GM23338 (cell line): ENCODE measurements around the gene GABRE. TPM values are rescaled to one million over a fixed set of nuclear protein-coding genes. Genes with fewer than 3 reads are reported as not detected.

ENCODE experiments used
- ATAC-seq: fragments of 200-7000 bp; cut with Tn5 transposase; 3 replicates; pipeline ENCODE4 v1.9.1; 2020
- DNase-seq: peaks from one replicate; pipeline ENCODE4 v3.0.0-alpha.2; 2015; ENCODE audit warnings: low spot score
- H2AFZ ChIP-seq: fragments of 200-600 bp; sonication (generic); 2 replicates; pipeline ENCODE4 v1.8.0; 2016; ENCODE audit warnings: antibody characterized with exemption, mild to moderate bottlenecking, moderate library complexity
- H3F3A ChIP-seq: fragments of 200-600 bp; sonication (generic); replicated peaks from 2 replicates; pipeline ENCODE4 v1.8.0; 2017; ENCODE audit warnings: antibody characterized with exemption, mixed run types, low read depth
- H3K27ac ChIP-seq: fragments of 200-600 bp; sonication (generic); 2 replicates; pipeline ENCODE4 v1.6.1; 2016; ENCODE audit warnings: low read depth
- H3K27me3 ChIP-seq: fragments of 200-600 bp; sonication (generic); 2 replicates; pipeline ENCODE4 v1.8.0; 2016; ENCODE audit warnings: mild to moderate bottlenecking, mixed run types, moderate library complexity; ENCODE audit not compliant: insufficient read depth
- H3K36me3 ChIP-seq: fragments of 200-600 bp; sonication (generic); 2 replicates; pipeline ENCODE4 v1.8.0; 2016; ENCODE audit warnings: mild to moderate bottlenecking; ENCODE audit not compliant: insufficient read depth
- H3K4me1 ChIP-seq: fragments of 200-600 bp; sonication (generic); 2 replicates; pipeline ENCODE4 v1.8.0; 2016; ENCODE audit warnings: mild to moderate bottlenecking, moderate library complexity; ENCODE audit not compliant: insufficient read depth
- H3K4me2 ChIP-seq: fragments of 200-600 bp; sonication (generic); 2 replicates; pipeline ENCODE4 v1.7.1; 2017; ENCODE audit warnings: mixed run types
- H3K4me3 ChIP-seq: fragments of 200-600 bp; sonication (generic); 2 replicates; pipeline ENCODE4 v1.6.1; 2016; ENCODE audit warnings: mixed run types
- H3K79me2 ChIP-seq: fragments of 200-600 bp; sonication (generic); replicated peaks from 2 replicates; pipeline ENCODE4 v1.8.0; 2017; ENCODE audit warnings: mild to moderate bottlenecking; ENCODE audit not compliant: insufficient read depth
- H3K9me2 ChIP-seq: fragments of 200-600 bp; sonication (generic); 2 replicates; pipeline ENCODE4 v1.8.0; 2017; ENCODE audit not compliant: insufficient read depth
- H4K20me1 ChIP-seq: fragments of 200-600 bp; sonication (generic); replicated peaks from 2 replicates; pipeline ENCODE4 v1.8.0; 2017; ENCODE audit warnings: mild to moderate bottlenecking; ENCODE audit not compliant: insufficient read depth
- H3K27ac Mint-ChIP-seq: 2 replicates; pipeline ENCODE4 v1.8.0; 2020; ENCODE audit warnings: inconsistent platforms, mild to moderate bottlenecking, moderate library complexity, mixed read lengths
- H3K27me3 Mint-ChIP-seq: 3 replicates; pipeline ENCODE4 v1.8.0; 2022; ENCODE audit warnings: low read depth, mild to moderate bottlenecking, moderate library complexity, mixed read lengths, inconsistent platforms; ENCODE audit not compliant: insufficient read depth, poor library complexity
- H3K36me3 Mint-ChIP-seq: 3 replicates; pipeline ENCODE4 v1.8.0; 2021; ENCODE audit warnings: low read depth, mild to moderate bottlenecking, inconsistent platforms, moderate library complexity, mixed read lengths
- H3K4me1 Mint-ChIP-seq: 3 replicates; pipeline ENCODE4 v1.8.0; 2020; ENCODE audit warnings: mild to moderate bottlenecking, inconsistent platforms, mixed read lengths
- H3K4me3 Mint-ChIP-seq: 3 replicates; pipeline ENCODE4 v1.8.0; 2021; ENCODE audit warnings: moderate library complexity, mild to moderate bottlenecking, inconsistent platforms, mixed read lengths
- H3K9me3 Mint-ChIP-seq: 3 replicates; pipeline ENCODE4 v1.8.0; 2020; ENCODE audit warnings: moderate library complexity, mild to moderate bottlenecking, inconsistent platforms, mixed read lengths
- CREB1 ChIP-seq: fragments of 250-450 bp; sonication (Bioruptor Pico); IDR thresholded peaks from 2 replicates; pipeline ENCODE4 v1.5.0; 2020; ENCODE audit warnings: low read depth, mild to moderate bottlenecking, moderate library complexity
- CTCF ChIP-seq, 2 experiments: fragments of 200-600 bp in 1 of 2; sonication (generic) in 1 of 2; conservative IDR thresholded peaks; 2 replicates each; pipeline versions ENCODE4 v1.5.1 to v1.6.1; 2016 to 2017; ENCODE audit warnings: antibody characterized with exemption in 2 of 2, low read depth in 2 of 2, mild to moderate bottlenecking in 2 of 2, moderate library complexity in 1 of 2
- EZH2 ChIP-seq: fragments of 200-600 bp; sonication (generic); IDR thresholded peaks from one replicate; pipeline ENCODE4 v1.8.0; 2017; ENCODE audit warnings: antibody characterized with exemption, mild to moderate bottlenecking, low read depth; ENCODE audit not compliant: unreplicated experiment
- EZH2phosphoT487 ChIP-seq: fragments of 200-600 bp; sonication (generic); IDR thresholded peaks from one replicate; pipeline ENCODE4 v1.8.1; 2018; ENCODE audit warnings: antibody characterized with exemption; ENCODE audit not compliant: unreplicated experiment
- JUNB ChIP-seq: IDR thresholded peaks from one replicate; pipeline ENCODE4 v1.6.1; 2016; ENCODE audit warnings: antibody characterized with exemption; ENCODE audit not compliant: unreplicated experiment
- NANOG ChIP-seq: IDR thresholded peaks from 2 replicates; pipeline ENCODE4 v1.6.1; 2016; ENCODE audit warnings: antibody characterized with exemption, borderline replicate concordance
- POLR2AphosphoS5 ChIP-seq: IDR thresholded peaks from 2 replicates; pipeline ENCODE4 v1.6.1; 2016; ENCODE audit warnings: antibody characterized with exemption, low read depth
- REST ChIP-seq: IDR thresholded peaks from one replicate; pipeline ENCODE4 v1.6.1; 2018; ENCODE audit warnings: antibody characterized with exemption; ENCODE audit not compliant: unreplicated experiment
- STAT1 ChIP-seq: IDR thresholded peaks from one replicate; pipeline ENCODE4 v1.6.1; 2016; ENCODE audit warnings: antibody characterized with exemption; ENCODE audit not compliant: unreplicated experiment
- ZNF114 ChIP-seq: fragments of 250-450 bp; sonication (Bioruptor Pico); IDR thresholded peaks from 2 replicates; pipeline ENCODE4 v1.5.0; 2020; ENCODE audit warnings: mild to moderate bottlenecking, moderate library complexity
- ZNF331 ChIP-seq: fragments of 250-450 bp; sonication (Bioruptor Pico); IDR thresholded peaks from 2 replicates; pipeline ENCODE4 v1.5.0; 2020; ENCODE audit warnings: low read depth, mild to moderate bottlenecking, moderate library complexity
- ZNF462 ChIP-seq: fragments of 250-450 bp; sonication (Bioruptor Pico); IDR thresholded peaks from 2 replicates; pipeline ENCODE4 v1.5.0; 2020; ENCODE audit warnings: mild to moderate bottlenecking, moderate library complexity
- polyA plus RNA-seq: library from polyadenylated mRNA; unstranded; fragments of >200 nt; fragmentation: Nextera tagmentation; extraction: Ambion mirVana; gene quantifications from 2 replicates; pipeline ENCODE4 v1.2.1, GENCODE V29; 2016
- total RNA-seq: library from RNA; depleted of rRNA; stranded (reverse); fragments of >200 nt; shearing (Covaris generic); gene quantifications from 2 replicates; pipeline ENCODE4 v1.2.3, GENCODE V29; 2014
- TF ChIP-seq, protein P1 (sequence below): IDR thresholded peaks from 2 replicates; pipeline ENCODE4 v1.6.1; 2016; ENCODE audit warnings: antibody characterized with exemption

GABRE gene
- total and polyA plus RNA-seq, 2 experiments from 2014 or later: 4.9 to 8.3 TPM

DNA sequence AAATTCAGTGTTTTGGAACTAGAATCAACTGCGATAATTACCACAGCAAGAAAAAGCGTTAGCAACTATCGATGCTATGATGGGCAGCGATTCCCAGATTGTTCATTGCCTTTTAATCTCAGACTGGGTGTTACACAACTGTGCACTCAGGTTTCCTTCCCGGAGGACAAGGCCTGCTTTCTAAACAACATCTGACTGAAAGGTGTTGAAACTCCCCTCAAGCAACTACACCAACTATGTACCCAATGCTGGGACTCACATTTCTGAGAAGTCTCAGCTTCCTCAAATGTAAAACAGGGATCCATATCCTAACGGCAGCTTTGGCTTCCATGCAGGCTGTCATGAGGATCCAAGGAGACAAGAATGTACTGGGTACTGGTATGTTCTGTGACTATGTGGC, 8.2 kb downstream of the GABRE start:
- Histone ChIP-seq H3K4me3 (no peak overlapping the region), H3F3A (no peaks in the 10 kb centered on the region), H3K27ac (no peak overlapping the region), H4K20me1 (no peaks in the 10 kb centered on the region), H3K36me3 (no peaks in the 10 kb centered on the region), H3K4me1 (no peaks in the 10 kb centered on the region), H3K4me2 (no peak overlapping the region), H3K9me2 (no peaks in the 10 kb centered on the region), H3K27me3 (no peaks in the 10 kb centered on the region), H3K79me2 (0 out of 2 replicates have a peak, but pooled peaks cover 2% of the 10 kb centered on the region), H2AFZ (no peak overlapping the region)
- H3K36me3 Mint-ChIP-seq: peaks cover 22% of the 10 kb centered on the region
- H3K9me3 Mint-ChIP-seq: no peaks in the 10 kb centered on the region
- no peak overlapping the region for H3K27ac Mint-ChIP-seq
- H3K27me3 Mint-ChIP-seq: peaks cover 2% of the 10 kb centered on the region
- TF ChIP-seq ZNF331: no peak
- TF ChIP-seq EZH2phosphoT487: no peak
- no peak for TF ChIP-seq STAT1
- no peak for TF ChIP-seq CREB1
- TF ChIP-seq ZNF462 (CRISPR knock-in tag): no peak
- TF ChIP-seq REST: no peak
- no peak for TF ChIP-seq NANOG
- TF ChIP-seq CTCF (conservative IDR thresholded peaks at IDR 0.05; ENCODE audit: low read depth in 2 of 2): no peak
- TF ChIP-seq ZNF114: no peak
- no peak for TF ChIP-seq EZH2
- TF ChIP-seq, protein P1, sequence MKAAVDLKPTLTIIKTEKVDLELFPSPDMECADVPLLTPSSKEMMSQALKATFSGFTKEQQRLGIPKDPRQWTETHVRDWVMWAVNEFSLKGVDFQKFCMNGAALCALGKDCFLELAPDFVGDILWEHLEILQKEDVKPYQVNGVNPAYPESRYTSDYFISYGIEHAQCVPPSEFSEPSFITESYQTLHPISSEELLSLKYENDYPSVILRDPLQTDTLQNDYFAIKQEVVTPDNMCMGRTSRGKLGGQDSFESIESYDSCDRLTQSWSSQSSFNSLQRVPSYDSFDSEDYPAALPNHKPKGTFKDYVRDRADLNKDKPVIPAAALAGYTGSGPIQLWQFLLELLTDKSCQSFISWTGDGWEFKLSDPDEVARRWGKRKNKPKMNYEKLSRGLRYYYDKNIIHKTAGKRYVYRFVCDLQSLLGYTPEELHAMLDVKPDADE: no peak
- no peak for TF ChIP-seq POLR2AphosphoS5
- TF ChIP-seq JUNB: no peak
- ATAC-seq: no peak
- no peak overlapping the region for H3K4me3 Mint-ChIP-seq
- no peak for DNase-seq
- H3K4me1 Mint-ChIP-seq: no peaks in the 10 kb centered on the region; the same call in 2 of the 3 replicates
